Measurements from ENCODE around the gene PIK3C2G.
"Not testable (repeated sequence)": the region's sequence is repeated elsewhere in the genome, so short reads cannot be mapped to it uniquely, and the experiment has no call there.

The PIK3C2G gene

DNA sequence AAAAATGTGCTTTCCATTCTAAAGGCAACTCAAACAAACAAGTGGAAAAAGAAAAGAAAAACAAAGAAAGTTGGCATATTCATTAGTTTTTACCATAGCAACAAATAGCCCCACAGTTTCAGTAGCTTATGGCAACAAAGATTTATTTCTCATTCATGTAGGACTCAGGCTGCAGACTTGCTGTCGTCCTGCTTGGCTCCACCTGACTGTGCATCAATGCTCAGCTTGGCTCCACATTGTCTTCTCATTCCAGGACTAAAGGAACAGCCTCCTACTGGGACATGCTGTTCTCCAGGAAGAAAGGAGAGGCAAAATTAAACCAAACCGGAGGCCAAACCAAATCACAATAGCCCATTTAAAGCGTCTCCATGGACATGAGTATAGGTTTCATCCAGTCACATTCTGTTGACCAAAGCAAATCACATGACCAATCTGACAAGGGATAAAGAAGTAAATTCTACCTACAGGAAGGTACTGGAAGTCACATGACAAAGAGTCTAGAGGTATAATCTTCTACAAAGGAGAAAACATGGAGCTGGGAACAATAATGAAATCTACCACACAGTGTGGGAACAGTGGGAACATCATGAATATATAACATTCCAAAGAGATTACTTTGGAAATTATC is 222.5 kb downstream of the PIK3C2G start:
- no peak for DNase-seq

DNA sequence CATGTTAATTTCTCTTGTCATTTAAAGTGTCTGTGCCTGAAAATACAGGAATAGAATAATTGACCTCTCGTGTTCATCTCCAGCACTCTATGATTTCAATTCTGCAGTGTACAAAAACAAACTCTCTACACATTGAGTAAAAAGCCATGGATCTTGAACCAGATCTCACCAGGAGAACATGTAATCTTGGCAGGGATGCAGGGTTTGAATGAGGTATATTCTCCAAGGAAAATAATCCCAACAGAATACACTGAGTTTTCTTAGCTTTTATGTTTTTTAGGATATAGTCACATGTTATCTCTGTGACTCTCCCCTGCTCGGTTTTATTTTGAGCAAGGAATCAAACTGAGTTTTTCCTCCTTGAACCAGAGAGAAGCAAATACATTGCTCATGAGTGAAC is 224.7 kb downstream of the PIK3C2G start:
- no peak for DNase-seq

DNA sequence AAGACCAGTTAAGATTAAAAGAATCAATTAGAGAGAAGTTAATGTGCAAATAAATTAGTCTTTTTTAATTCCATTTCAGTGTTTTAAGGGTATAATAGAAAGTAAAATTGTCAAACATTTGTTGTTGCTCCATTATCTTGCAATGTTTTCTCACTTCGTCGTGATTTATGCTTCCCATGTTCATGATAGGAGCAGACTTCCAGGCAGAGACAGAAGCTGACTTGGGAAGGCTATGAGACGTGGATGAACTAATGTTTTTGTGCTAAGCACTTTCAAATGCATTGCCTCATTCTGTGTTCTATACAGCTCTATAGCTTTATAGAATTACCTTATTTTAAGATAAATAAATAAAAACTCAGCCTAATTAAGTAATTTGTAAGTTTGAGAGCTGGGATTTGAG is 226.2 kb downstream of the PIK3C2G start:
- DNase-seq, result no peak

DNA sequence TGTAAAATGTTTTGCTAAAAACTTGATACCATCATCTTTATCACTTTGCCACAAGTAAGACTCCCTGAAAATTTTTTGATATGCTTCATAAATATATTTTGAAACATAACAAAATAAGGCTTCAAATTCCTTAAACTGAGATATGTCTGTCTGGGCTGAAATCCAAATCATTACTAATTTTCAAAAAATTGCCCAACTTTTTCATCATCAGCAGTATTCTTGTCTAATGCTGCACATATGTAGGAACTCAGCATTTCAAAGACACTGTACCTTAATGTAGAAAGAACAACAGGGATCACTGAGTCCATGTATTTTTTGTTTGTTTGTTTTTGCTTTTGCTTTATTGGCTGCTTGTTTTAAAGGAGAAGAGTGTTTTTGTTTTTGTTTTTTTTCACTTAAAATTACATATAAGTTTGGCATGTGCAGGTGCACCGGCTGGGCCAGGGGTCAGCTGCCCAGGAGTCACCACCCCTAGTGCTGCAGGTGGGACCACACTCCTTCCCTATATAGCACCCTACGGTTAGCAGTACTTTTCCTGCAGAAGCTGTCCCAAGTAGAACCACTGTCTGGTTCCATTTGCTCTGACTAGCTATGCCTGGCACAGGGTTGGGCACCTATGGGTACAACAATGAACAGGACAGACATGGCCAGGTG is 231.2 kb downstream of the PIK3C2G start:
- no peak for DNase-seq

DNA sequence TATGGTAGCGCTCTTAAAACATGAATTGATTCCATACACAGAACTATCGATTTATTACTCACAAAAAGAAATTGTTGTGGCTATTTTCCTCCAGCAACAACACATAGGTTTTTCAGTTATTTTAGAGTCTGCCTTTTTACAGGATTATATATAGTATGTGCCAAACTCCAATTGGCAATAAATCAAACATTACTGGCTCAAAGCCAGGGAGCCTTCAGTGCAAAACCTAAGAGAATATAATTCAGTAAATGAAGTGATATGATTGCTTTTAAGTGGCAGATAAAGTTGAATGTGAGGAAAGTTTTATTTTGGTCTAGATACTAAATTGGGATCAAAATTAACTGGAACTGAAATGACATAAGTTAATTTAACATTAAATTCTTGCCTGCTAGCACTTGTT is 234.8 kb downstream of the PIK3C2G start:
- DNase-seq, result no peak

DNA sequence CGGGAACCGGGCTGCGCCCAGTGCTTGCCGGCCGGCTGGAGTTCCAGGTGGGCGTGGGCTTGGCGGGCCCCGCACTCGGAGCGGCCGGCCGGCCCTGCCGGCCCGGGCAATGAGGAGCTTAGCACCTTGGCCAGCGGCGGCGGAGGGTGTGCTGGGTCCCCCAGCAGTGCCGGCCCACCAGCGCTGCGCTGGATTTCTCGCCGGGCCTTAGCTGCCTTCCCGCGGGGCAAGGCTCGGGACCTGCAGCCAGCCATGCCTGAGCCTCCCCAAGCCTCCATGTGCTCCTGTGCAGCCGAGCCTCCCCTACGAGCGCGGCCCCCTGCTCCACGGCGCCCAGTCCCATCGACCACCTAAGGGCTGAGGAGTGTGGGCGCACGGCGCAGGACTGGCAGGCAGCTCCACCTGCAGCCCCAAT is 238.8 kb downstream of the PIK3C2G start:
- DNase-seq, result not testable (repeated sequence)

DNA sequence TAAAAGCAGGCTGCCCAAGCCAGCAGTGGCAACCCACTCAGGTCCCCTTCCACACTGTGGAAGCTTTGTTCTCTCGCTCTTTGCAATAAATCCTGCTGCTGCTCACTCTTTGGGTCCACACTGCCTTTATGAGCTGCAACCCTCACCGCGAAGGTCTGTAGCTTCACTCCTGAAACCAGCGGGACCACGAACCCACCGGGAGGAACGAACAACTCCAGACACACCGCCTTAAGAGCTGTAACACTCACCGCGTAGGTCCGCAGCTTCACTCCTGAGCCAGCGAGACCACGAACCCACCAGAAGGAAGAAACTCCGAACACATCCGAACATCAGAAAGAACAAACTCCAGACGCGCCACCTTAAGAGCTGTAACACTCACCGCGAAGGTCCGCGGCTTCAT is 239.4 kb downstream of the PIK3C2G start:
- not testable (repeated sequence) for DNase-seq

DNA sequence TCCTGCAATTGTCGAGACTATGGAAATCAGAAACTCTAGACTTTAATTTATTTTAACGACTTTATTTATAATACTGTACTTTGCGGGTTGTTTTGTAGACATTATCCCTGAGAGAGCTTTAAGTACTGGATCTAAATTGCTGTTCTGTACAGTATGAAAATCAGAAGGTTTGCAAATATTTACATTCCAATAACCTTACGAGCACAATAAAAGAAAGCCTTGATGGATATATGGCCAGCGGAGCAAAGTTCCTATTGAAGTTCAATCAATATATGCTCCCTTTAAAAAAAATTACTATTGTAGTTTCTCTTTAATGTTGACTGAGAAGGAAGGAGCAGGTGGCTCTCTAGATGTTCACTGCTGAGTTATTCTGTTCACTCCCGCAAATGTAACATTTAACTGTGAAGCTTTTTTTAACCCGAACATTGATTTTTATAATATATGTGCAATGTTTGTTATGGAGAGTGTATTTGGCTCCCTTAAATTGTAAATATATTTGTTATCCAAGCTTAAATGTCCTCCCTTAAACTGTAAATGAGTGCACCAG is 241.2 kb downstream of the PIK3C2G start:
- DNase-seq, result peak; percentile 77

DNA sequence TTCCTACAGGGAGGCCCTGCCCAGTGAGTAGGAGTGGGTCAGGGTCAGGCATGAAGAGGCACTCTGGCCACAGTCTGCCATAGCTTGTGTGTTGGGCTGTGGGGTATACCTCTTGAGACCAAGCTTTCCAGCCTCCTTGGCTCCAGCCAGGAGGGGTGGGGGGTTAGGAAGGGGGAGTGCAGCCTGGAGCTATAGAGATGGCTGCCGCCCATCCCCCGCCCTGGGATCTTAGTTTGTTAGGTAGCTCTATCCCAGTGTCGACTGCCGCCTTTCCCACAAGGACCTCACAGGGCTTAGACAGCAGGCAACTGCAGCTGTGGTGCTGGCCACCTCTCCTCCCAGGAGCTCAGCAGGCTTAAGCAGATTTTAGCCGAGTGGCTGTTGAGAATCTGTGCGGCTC is 260.1 kb downstream of the PIK3C2G start:
- no peak for DNase-seq

DNA sequence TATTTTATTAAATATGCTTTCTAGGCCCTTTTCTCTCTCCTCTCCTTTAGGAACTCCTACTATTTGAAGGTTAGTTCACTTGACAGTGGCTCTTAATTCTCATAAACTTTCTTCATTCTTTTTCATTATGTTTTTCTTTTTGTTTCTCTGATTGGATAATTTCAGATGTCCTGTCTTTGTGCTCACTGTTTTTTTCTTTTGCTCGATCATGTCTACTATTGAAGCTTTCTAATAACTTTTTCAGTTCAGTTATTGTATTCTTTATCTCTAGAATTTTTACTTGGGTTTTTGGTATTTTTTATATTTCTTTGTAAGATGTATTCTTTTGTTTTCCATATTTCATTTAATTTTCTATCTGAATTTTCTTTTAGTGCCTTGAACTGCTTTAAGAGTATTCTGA is 261.5 kb downstream of the PIK3C2G start:
- DNase-seq, result no peak

DNA sequence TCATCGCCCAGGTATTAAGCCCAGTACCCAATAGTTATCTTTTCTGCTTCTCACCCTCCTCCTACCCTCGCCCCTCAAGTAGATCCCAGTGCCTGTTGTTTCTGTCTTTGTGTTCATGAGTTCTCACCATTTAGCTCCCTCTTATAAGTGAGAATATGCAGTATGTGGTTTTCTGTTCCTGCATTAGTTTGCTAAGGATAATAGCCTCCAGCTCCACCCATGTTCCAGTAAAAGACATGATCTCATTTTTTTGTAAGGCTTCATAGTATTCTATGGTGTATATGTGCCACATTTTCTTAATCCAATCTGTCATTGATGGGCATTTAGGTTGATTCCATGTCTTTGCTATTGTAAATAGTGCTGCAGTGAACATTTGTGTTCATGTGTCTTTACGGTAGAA is 281.2 kb downstream of the PIK3C2G start:
- DNase-seq, result not testable (repeated sequence)

DNA sequence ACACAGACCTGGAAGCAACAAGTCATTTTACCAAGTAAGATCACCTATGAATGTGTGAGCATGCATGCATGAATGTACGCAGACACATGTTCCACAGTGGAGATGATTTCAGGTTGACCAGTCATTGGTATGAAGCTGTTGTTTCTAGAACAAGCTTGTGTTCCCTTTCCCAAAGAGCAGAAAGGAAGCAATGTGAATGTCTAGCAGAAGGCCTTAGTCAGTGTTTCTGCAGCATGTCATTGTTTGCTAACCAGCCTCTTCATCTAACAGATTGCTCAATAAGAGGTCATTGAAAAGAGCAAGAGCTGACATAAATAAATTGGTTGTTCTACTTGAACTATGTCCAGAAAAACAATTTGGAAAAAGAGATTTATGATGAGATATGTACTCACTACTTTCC is 285.1 kb downstream of the PIK3C2G start:
- peak; percentile 57 for DNase-seq

DNA sequence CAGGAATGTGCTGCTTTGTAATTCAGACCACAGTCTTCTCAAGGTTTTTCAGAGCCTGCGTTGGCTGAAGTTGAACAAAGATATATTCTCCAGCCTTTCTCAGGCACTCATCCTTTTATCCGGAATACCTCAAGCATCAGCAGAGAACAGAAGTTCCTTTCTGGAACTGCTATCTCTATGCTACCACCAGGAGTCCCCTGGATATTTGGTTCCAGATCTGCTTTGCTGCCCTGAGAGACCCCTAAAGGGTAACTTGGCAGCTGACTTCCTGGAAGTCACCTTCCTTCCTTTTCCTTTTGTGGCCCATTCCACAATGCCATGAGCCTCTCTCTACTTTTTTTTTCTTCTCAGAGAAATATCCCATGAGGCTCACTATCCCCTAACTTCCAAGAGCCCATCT is 288.3 kb downstream of the PIK3C2G start:
- DNase-seq, result no peak

DNA sequence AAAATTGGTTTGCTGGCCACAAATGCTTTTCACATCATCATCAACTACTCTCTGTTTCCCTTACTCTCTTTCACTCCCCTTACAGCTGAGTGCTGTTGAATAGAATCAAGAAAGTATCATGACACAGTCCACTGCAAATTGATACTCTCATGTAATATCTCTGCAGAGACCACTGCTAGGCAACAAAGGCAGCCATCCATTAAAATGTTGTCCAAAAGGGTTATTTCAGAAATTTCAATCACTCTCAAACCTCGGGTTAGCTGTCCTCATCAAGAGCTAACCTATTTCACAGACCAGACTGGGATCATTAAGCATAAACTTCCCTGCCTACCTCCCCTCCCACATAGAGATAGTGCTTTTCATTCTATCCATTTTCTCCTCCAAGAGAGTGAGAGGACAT is 289.8 kb downstream of the PIK3C2G start:
- DNase-seq, result no peak

DNA sequence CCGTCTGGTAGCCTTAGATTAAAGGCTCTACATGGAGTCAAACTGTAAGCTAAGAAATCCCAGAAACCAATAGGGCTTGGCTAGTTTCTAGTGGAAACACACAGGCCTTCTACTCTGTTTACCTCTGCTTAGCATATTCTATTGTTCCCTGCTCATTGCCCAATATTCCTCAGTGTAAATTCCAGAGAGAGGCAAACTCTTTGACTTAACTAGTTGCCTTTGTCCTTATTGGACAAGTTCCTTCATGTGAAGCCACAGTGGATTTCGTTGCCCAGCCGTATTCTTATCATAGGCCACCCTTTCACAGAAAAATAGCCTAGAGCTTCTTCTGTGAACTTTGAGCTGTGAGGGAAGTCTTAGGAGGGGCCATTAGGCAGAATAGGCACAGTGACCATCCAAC is 290.4 kb downstream of the PIK3C2G start:
- DNase-seq, result no peak

DNA sequence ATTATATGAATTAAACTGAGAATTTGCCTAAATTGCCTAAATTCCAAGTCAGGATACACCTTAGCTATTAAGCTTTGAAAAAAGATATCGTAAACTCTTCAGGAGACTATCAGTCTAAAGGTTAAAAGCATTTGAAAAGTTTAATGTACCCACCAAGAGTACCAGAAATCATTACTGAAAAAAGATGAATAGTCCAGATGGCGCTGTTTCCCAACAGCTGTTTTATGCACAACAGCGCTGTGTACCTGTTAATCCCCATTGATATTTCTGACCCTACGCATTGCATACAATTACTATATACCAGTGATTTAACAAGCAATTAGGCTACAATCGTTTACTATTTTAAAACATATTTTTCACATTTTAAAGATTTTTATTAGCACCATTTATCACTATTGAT is 291.5 kb downstream of the PIK3C2G start:
- DNase-seq, result no peak

DNA sequence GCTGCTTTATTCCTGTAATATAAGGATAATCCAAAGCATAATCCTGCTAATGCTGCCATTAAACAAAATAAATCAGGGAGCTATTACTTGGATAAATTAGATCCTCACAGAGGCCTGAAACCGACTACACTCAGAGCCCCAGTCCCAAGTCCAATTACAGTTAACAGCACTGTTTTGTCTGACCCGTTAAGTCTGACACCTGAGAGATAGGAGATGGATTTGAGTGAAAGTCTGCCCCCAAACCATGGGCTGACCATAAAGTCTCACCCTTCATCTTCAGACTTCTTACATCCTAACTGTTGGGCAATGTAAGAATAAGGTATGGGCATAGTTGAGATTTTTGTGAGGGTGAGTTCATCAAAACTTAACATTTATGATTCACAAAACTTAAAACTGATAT is 294.8 kb downstream of the PIK3C2G start:
- DNase-seq, result no peak

DNA sequence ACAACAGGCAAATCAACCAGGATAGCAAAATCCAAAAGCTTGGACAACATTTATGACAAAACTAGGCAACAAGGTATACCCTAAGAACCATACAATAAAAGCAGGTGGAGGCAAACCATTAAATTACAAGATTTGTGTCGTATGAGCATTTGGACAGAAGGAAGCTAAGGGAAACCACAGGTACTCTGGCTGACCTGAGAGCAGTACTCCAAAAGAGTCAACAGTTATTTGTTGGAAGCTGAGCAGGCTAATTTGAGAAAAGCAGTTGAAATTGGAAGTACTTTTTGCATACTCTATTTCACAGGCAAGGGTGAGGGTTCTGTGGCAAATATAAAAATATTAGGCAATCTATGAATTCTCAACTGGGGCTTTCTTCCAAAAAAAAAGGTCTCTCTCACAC is 297.9 kb downstream of the PIK3C2G start:
- no peak for DNase-seq

DNA sequence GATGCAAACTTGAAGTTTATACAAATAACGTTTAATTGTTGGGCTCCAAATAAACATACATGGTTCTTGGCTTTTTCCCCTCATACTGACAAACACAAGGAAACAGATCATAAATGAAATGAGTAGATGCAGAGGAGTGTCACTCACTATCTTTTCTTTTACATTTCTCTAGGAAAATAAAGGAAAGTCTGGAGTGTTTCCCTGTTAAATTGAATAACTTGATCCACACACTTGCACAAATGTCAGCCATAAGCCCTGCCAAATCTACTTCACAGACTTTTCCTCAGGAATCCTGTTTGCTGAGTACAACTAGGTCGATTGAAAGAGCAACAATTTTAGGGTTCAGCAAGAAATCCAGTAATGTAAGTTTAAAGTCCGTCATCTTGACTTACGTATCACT is 301.2 kb downstream of the PIK3C2G start:
- DNase-seq, result no peak

DNA sequence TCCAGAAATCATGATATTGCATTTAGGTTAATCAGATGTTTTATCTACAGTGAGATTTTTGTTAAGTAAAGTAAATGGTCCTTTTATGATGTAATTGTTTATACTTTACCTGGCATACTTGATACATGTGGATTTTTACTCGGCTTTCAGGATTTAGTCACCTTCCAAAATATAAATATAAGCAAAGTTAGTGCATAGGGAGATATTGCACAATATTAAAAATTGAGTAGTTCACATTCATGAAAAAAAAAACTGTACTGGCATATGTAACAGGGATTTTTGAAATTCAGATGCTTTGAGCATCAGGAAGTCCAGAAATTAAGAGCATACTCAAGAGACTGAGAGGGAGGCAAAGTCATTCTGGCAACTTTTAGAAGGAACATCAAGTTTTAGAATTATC is 303.0 kb downstream of the PIK3C2G start:
- DNase-seq, result no peak

DNA sequence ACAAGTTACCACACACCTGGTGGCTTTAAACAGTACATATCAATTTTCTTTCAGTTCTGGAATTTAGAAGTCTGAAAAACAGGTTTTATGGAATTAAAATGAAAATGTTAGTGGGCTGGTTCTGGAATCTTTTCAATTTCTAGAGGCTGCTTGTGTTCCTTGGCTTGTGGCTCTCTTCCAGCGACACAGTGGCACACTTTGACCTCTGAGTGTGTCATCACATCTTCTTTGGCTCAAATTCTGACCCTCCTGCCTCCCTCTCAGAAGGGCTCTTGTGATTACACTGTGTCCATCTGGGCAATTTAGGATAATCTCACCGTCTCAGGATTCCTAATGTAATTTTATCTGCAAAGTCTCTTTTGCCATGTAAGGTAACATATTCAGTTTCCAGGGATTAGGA is 306.5 kb downstream of the PIK3C2G start:
- DNase-seq, result no peak

DNA sequence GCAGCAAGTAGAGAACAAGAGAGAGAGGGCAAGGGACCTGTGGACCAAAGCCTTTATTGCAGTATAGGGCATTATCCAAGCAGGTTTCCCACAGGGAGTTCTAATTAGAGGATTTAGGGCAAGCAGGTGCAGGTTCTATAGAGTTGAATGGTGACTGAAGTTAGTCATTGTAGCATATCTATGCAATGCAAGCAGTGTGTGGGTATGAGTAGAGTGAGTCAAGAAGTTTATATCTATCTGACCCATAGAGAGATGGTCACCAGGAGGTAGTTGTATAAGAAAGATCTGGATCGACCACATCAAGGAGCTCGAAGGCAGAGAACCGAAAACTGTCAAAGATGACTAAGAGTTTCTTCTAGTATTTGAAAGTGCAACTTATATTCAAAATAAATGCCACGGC is 309.2 kb downstream of the PIK3C2G start:
- no peak for DNase-seq

DNA sequence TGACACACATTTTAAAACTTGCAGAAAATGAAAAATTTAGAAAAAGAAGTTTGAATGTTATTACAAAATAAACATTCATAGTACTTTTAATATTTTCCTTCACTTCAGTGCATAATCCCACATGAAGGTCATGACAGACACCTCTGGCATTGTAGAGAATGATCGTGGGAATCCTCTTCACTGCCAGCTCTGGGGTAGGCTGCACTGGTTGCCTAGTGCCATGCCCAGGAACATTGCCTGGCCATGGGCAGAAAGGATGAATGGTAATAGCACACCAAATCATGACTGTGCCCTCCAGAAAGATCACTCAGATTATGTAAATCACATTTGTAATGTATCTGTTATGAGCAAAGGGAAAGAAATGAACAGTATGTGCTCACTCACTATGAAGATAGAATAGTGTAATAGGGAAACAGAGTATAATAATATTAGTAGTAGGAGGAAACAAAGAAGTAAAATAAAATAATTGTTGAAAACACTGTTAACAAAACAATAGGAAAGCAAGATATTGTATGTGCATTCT is 314.8 kb downstream of the PIK3C2G start:
- no peak for DNase-seq

DNA sequence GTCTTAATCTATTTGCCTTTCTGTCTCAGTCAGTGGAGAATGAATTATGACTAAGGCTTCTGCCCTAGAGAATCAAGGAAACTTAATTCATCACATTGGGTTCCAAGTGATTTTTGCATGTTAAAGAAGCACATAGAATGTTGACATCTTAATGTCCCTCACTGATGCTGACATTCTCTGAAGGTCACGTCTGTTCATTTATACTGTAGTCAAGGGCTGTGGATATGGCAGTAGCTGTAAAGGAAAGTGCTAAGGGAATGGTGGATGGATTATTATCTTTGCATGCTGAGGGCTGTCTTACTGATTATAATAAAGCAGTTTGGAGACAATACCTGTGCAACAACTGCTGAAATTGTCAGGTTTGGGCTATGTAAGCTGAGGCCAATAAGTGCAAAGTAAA is 315.3 kb downstream of the PIK3C2G start:
- DNase-seq, result no peak

DNA sequence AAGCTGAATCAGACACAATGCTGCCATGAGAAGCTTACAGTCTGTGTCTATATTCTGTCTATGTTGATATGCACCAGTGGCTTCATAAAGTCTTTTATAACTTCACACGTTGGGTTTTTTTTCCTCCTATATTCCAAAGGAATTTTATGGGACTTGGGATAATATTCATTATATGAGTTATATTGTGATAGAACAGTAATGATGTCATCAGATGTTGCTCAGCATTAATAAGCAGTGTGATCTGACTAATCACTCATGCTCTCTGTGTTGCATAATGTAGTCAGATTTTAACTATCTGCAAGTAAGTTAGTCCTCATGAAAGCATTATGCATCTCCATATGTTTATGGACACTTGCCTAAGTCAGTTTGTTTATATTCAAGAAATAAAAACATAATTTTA is 316.9 kb downstream of the PIK3C2G start:
- DNase-seq, result no peak
